Left ventricle myocardium inferior (tissue), 1 donor: ENCODE results near the gene JUNB. TPM values are rescaled to one million over a fixed set of nuclear protein-coding genes. Genes with fewer than 3 reads are reported as not detected.

Experiments used
- DNase-seq: peaks from one replicate; pipeline ENCODE4 v3.0.0-alpha.2; 2020
- H3K27ac ChIP-seq: fragments of 200-600 bp; replicated peaks from 2 replicates; pipeline ENCODE4 v1.8.0; 2021
- H3K27me3 ChIP-seq: fragments of 200-600 bp; 2 replicates; pipeline ENCODE4 v1.8.0; 2021; ENCODE audit warnings: low read depth
- H3K36me3 ChIP-seq: fragments of 200-600 bp; 2 replicates; pipeline ENCODE4 v1.8.0; 2021
- H3K4me1 ChIP-seq: fragments of 200-600 bp; 2 replicates; pipeline ENCODE4 v1.8.0; 2021
- H3K4me3 ChIP-seq: fragments of 200-600 bp; 2 replicates; pipeline ENCODE4 v1.8.0; 2021; ENCODE audit warnings: mild to moderate bottlenecking, moderate library complexity
- H3K9me3 ChIP-seq: fragments of 200-600 bp; replicated peaks from 2 replicates; pipeline ENCODE4 v1.8.0; 2021
- CTCF ChIP-seq: fragments of 200-600 bp; IDR thresholded peaks from 2 replicates; pipeline ENCODE4 v1.8.0; 2021; ENCODE audit warnings: antibody characterized with exemption, mild to moderate bottlenecking, borderline replicate concordance
- intact Hi-C: fragments of 100-400 bp; cut with micrococcal nuclease; formaldehyde crosslinking; loops from one replicate; pipeline ENCODE4 v1.11.0; 2022
- total RNA-seq: library from RNA; stranded (reverse); fragmentation: NEBNext Ultra II Directional; extraction: Animal tissue kit (Norgen Biotek cat#: 25700); gene quantifications from one replicate; pipeline ENCODE4 v1.2.1, GENCODE V29; 2021
- donor health status: DM: no; HTN: yes; CAD: no; lungs with severe emphysema.

The JUNB gene
- total RNA-seq, 1 donor from 2014 or later, result 26.7 TPM

GRCh38 chr19:12751635-12752034 lies 39.7 kb upstream of the JUNB start, which contains the start of gene BEST2:
Gene BEST2 (plus strand): TSS chr19:12751791. CDS start chr19:12752593, 802 bp downstream.
- no peak for TF ChIP-seq CTCF
- H3K4me1 ChIP-seq, result no peaks in the 10 kb centered on the region
- intact Hi-C loops, result no loop called here
- H3K27ac ChIP-seq, result no peak within 1 kb of the TSS
- DNase-seq, result no peak
- peaks cover 18% of the 10 kb centered on the region for H3K36me3 ChIP-seq
- H3K9me3 ChIP-seq, result peaks cover 8% of the 10 kb centered on the region
- peaks cover 75% of the 10 kb centered on the region for H3K27me3 ChIP-seq
- H3K4me3 ChIP-seq, result no peak within 1 kb of the TSS

GRCh38 chr19:12752056-12752781 lies 39.1 kb upstream of the JUNB start:
- no peak for DNase-seq
- H3K27me3 ChIP-seq, result peaks cover 75% of the 10 kb centered on the region
- intact Hi-C loops, result no loop called here

GRCh38 chr19:12754465-12755196 lies 36.7 kb upstream of the JUNB start:
- no peak for TF ChIP-seq CTCF
- no peaks in the 10 kb centered on the region for H3K9me3 ChIP-seq
- intact Hi-C loops, result no loop called here
- H3K4me1 ChIP-seq, result peaks cover 11% of the 10 kb centered on the region
- no peak overlapping the region for H3K27ac ChIP-seq
- peaks cover 61% of the 10 kb centered on the region for H3K27me3 ChIP-seq
- H3K36me3 ChIP-seq, result no peaks in the 10 kb centered on the region
- DNase-seq, result no peak
- H3K4me3 ChIP-seq, result no peak overlapping the region

More at GRCh38 chr19:12752056-12752781, 39.1 kb upstream of the JUNB start:
- Histone ChIP-seq H3K4me3 (no peak overlapping the region), H3K36me3 (peaks cover 12% of the 10 kb centered on the region), H3K9me3 (peaks cover 8% of the 10 kb centered on the region), H3K27ac (no peak overlapping the region), H3K4me1 (peaks cover 2% of the 10 kb centered on the region)
- TF ChIP-seq CTCF, result no peak

- no peak overlapping the region for H3K27ac ChIP-seq
- H3K9me3 ChIP-seq, result no peaks in the 10 kb centered on the region
- peaks cover 44% of the 10 kb centered on the region for H3K27me3 ChIP-seq
- intact Hi-C loops, result no loop called here
- H3K36me3 ChIP-seq, result no peaks in the 10 kb centered on the region
- no peak overlapping the region for H3K4me3 ChIP-seq
- TF ChIP-seq CTCF, result no peak
- DNase-seq, result no peak
- peaks cover 17% of the 10 kb centered on the region for H3K4me1 ChIP-seq
Measured at GRCh38 chr19:12756150-12756883, 35.0 kb upstream of the JUNB start.

GRCh38 chr19:12757544-12758274 lies 33.6 kb upstream of the JUNB start:
- H3K9me3 ChIP-seq, result no peaks in the 10 kb centered on the region
- H3K27ac ChIP-seq, result peak overlapping the region; percentile 70
- no peaks in the 10 kb centered on the region for H3K36me3 ChIP-seq
- intact Hi-C loops, result no loop called here
- peak overlapping the region; percentile 60 for H3K4me3 ChIP-seq
- DNase-seq, result peak; percentile 61
- peak; percentile 90 for TF ChIP-seq CTCF
- peaks cover 28% of the 10 kb centered on the region for H3K4me1 ChIP-seq
- peaks cover 30% of the 10 kb centered on the region for H3K27me3 ChIP-seq
